Measurements from ENCODE around the gene FKBP1B.

Gene FKBP1B

DNA sequence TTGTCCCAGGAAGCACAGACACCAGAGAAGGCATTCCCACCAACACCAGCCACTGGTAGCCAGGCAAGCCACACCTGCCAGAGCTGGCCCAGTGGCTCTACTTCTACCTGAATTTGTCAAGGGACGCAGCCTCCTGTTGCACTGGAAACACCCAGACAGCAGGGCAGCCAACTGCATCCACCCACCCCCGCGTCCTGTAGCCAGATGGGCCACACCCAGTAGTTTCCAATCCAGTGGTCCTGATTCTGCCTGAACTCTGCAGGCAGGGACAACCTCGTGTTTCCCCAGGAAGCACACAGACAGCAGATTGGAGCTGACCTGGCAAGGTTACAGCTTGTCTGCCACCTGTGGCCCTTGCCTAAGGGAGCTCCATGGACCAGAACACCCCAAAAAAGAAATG lies 55.4 kb downstream of the FKBP1B start:
- Histone ChIP-seq H3K4ac (ENCODE audit: low read length) (no peak overlapping the region), H3K18ac (ENCODE audit: low read length) (no peak overlapping the region), H3K9ac (ENCODE audit: low read depth, low read length, poor library complexity) (no peak overlapping the region), H2AFZ (ENCODE audit: low read length) (no peak overlapping the region), H3K36me3 (replicated peaks in 1 of 2; ENCODE audit: control insufficient read depth in 2 of 2, insufficient read depth in 2 of 2, low read length in 2 of 2) (no peaks in the 10 kb centered on the region), H3K14ac (ENCODE audit: low read length) (no peak overlapping the region), H2BK5ac (ENCODE audit: low read length) (no peak overlapping the region), H3K79me1 (ENCODE audit: low read depth, low read length) (no peaks in the 10 kb centered on the region), H4K8ac (ENCODE audit: low read depth, low read length) (no peak overlapping the region), H2BK15ac (ENCODE audit: low read length) (no peak overlapping the region), H3K27ac (replicated peaks; ENCODE audit: low read length) (no peak overlapping the region), H3K4me2 (ENCODE audit: insufficient read depth, low read length, poor library complexity, severe bottlenecking) (no peak overlapping the region), H3K23ac (ENCODE audit: low read depth, low read length, poor library complexity) (no peak overlapping the region), H3K27me3 (ENCODE audit: control insufficient read depth in 3 of 3, insufficient read depth in 3 of 3, low read depth in 1 of 3, low read length in 3 of 3) (no peaks in the 10 kb centered on the region), H3K4me1 (ENCODE audit: control insufficient read depth in 2 of 2, insufficient read depth in 1 of 2, low read depth in 1 of 2, low read length in 2 of 2) (no peaks in the 10 kb centered on the region), H2BK120ac (ENCODE audit: low read depth, low read length) (no peak overlapping the region), H3K4me3 (ENCODE audit: low read length in 2 of 2) (no peak overlapping the region), H4K91ac (ENCODE audit: low read depth, low read length, poor library complexity) (no peak overlapping the region), H2AK5ac (ENCODE audit: low read depth, low read length) (no peak overlapping the region), H2BK12ac (ENCODE audit: low read length) (no peak overlapping the region), H3K9me3 (replicated peaks in 1 of 2; ENCODE audit: control insufficient read depth in 2 of 2, insufficient read depth in 1 of 2, low read depth in 1 of 2, low read length in 2 of 2) (peaks cover 0 to 6% of the 10 kb centered on the region in 2 donors)
- no CpG with 5 or more reads among the region's 4 CpGs for WGBS, 2 donors (ENCODE audit: extremely low coverage in 2 of 2, insufficient read length in 2 of 2, insufficient replicate concordance in 1 of 2)
- DNase-seq (ENCODE audit: low spot score), result no peak

DNA sequence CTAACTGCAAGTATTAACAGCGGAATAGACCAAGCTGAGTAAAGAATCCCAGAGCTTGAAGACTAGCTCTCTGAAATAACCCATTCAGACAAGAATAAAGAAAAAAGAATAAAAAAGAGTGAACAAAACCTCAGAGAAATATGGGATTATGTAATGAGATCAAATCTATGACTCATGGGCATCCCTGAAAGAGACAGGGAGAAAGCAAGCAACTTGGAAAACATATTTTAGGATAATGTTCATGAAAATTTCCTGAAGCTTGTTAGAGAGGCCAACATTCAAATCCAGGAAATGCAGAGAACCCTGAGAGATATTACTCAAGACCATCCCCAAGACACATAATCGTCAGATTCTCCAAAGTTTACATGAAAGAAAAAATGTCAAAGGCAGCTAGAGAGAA lies 56.3 kb downstream of the FKBP1B start:
- Histone ChIP-seq H3K18ac (ENCODE audit: low read length) (no peak overlapping the region), H3K4me2 (ENCODE audit: insufficient read depth, low read length, poor library complexity, severe bottlenecking) (no peak overlapping the region), H3K36me3 (replicated peaks in 1 of 2; ENCODE audit: control insufficient read depth in 2 of 2, insufficient read depth in 2 of 2, low read length in 2 of 2) (no peaks in the 10 kb centered on the region), H2BK12ac (ENCODE audit: low read length) (no peak overlapping the region), H3K4me3 (ENCODE audit: low read length in 2 of 2) (no peak overlapping the region), H3K9me3 (replicated peaks in 1 of 2; ENCODE audit: control insufficient read depth in 2 of 2, insufficient read depth in 1 of 2, low read depth in 1 of 2, low read length in 2 of 2) (peaks cover 0 to 6% of the 10 kb centered on the region in 2 donors), H3K79me1 (ENCODE audit: low read depth, low read length) (no peaks in the 10 kb centered on the region), H3K9ac (ENCODE audit: low read depth, low read length, poor library complexity) (no peak overlapping the region), H3K23ac (ENCODE audit: low read depth, low read length, poor library complexity) (no peak overlapping the region), H4K8ac (ENCODE audit: low read depth, low read length) (no peak overlapping the region), H2BK120ac (ENCODE audit: low read depth, low read length) (no peak overlapping the region), H2BK15ac (ENCODE audit: low read length) (no peak overlapping the region), H3K14ac (ENCODE audit: low read length) (no peak overlapping the region), H3K27me3 (ENCODE audit: control insufficient read depth in 3 of 3, insufficient read depth in 3 of 3, low read depth in 1 of 3, low read length in 3 of 3) (no peaks in the 10 kb centered on the region), H3K27ac (replicated peaks; ENCODE audit: low read length) (no peak overlapping the region), H3K4me1 (ENCODE audit: control insufficient read depth in 2 of 2, insufficient read depth in 1 of 2, low read depth in 1 of 2, low read length in 2 of 2) (no peaks in the 10 kb centered on the region), H2BK5ac (ENCODE audit: low read length) (no peak overlapping the region), H4K91ac (ENCODE audit: low read depth, low read length, poor library complexity) (no peak overlapping the region), H2AK5ac (ENCODE audit: low read depth, low read length) (no peak overlapping the region), H2AFZ (ENCODE audit: low read length) (no peak overlapping the region), H3K4ac (ENCODE audit: low read length) (no peak overlapping the region)
- WGBS, 2 donors (ENCODE audit: extremely low coverage in 2 of 2, insufficient read length in 2 of 2, insufficient replicate concordance in 1 of 2), result no CpG with 5 or more reads among the region's 2 CpGs
- no peak for DNase-seq (ENCODE audit: low spot score)

DNA sequence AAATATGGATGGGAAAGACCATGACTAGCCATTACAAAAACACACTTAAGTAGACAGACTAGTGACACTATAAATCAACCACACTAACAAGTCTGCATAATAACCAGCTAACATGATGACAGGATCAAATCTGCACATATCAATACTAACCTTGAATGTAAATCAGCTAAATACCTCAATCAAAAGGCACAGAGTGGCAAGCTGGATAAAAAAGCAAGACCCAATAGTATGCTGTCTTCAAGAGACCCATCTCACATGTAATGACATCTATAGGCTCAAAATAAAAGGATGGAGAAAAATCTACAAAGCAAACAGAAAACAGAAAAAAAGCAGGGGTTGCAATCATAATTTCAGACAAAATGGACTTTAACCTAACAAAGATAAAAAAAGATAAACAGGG lies 57.2 kb downstream of the FKBP1B start:
- no peak overlapping the region for H2BK12ac ChIP-seq (ENCODE audit: low read length)

DNA sequence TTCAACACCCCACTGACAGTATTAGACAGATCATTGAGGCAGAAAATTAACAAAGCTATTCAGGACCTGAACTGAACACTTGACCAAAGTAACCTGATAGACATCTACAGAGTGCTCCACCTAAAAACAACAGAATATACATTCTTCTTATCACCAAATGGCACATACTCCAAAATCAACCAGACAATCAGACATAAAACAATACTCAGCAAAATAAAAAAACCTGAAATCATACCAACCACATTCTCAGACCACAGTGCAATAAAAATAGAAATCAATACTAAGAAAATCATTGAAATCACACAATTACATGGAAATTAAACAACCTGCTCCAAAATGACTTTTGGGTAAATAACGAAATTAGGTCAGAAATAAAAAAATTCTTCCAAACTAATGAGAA lies 57.8 kb downstream of the FKBP1B start:
- Histone ChIP-seq H3K27me3 (ENCODE audit: control insufficient read depth in 3 of 3, insufficient read depth in 3 of 3, low read depth in 1 of 3, low read length in 3 of 3) (no peaks in the 10 kb centered on the region), H4K91ac (ENCODE audit: low read depth, low read length, poor library complexity) (no peak overlapping the region), H3K9ac (ENCODE audit: low read depth, low read length, poor library complexity) (no peak overlapping the region), H3K4me3 (ENCODE audit: low read length in 2 of 2) (no peak overlapping the region), H3K36me3 (replicated peaks in 1 of 2; ENCODE audit: control insufficient read depth in 2 of 2, insufficient read depth in 2 of 2, low read length in 2 of 2) (no peaks in the 10 kb centered on the region), H2BK15ac (ENCODE audit: low read length) (no peak overlapping the region), H2AK5ac (ENCODE audit: low read depth, low read length) (no peak overlapping the region), H3K18ac (ENCODE audit: low read length) (no peak overlapping the region), H4K8ac (ENCODE audit: low read depth, low read length) (no peak overlapping the region), H3K79me1 (ENCODE audit: low read depth, low read length) (no peaks in the 10 kb centered on the region), H3K4me1 (ENCODE audit: control insufficient read depth in 2 of 2, insufficient read depth in 1 of 2, low read depth in 1 of 2, low read length in 2 of 2) (no peaks in the 10 kb centered on the region), H3K23ac (ENCODE audit: low read depth, low read length, poor library complexity) (no peak overlapping the region), H2BK12ac (ENCODE audit: low read length) (no peak overlapping the region), H3K27ac (replicated peaks; ENCODE audit: low read length) (no peak overlapping the region), H2AFZ (ENCODE audit: low read length) (no peak overlapping the region), H3K4ac (ENCODE audit: low read length) (no peak overlapping the region), H3K9me3 (replicated peaks in 1 of 2; ENCODE audit: control insufficient read depth in 2 of 2, insufficient read depth in 1 of 2, low read depth in 1 of 2, low read length in 2 of 2) (peaks cover 0 to 6% of the 10 kb centered on the region in 2 donors), H2BK5ac (ENCODE audit: low read length) (no peak overlapping the region), H3K14ac (ENCODE audit: low read length) (no peak overlapping the region), H3K4me2 (ENCODE audit: insufficient read depth, low read length, poor library complexity, severe bottlenecking) (no peak overlapping the region), H2BK120ac (ENCODE audit: low read depth, low read length) (no peak overlapping the region)
- DNase-seq (ENCODE audit: low spot score), result no peak
- WGBS, 2 donors (ENCODE audit: extremely low coverage in 2 of 2, insufficient read length in 2 of 2, insufficient replicate concordance in 1 of 2), result no CpG with 5 or more reads among the region's 1 CpG

More for the DNA sequence above, 57.2 kb downstream of the FKBP1B start:
- H3K9ac ChIP-seq (ENCODE audit: low read depth, low read length, poor library complexity), result no peak overlapping the region
- no peaks in the 10 kb centered on the region for H3K27me3 ChIP-seq (ENCODE audit: control insufficient read depth in 3 of 3, insufficient read depth in 3 of 3, low read depth in 1 of 3, low read length in 3 of 3)
- no peak overlapping the region for H3K23ac ChIP-seq (ENCODE audit: low read depth, low read length, poor library complexity)
- no peak overlapping the region for H2BK15ac ChIP-seq (ENCODE audit: low read length)
- no peaks in the 10 kb centered on the region for H3K79me1 ChIP-seq (ENCODE audit: low read depth, low read length)
- peaks cover 0 to 6% of the 10 kb centered on the region in 2 donors for H3K9me3 ChIP-seq (replicated peaks in 1 of 2; ENCODE audit: control insufficient read depth in 2 of 2, insufficient read depth in 1 of 2, low read depth in 1 of 2, low read length in 2 of 2)
- H3K36me3 ChIP-seq (replicated peaks in 1 of 2; ENCODE audit: control insufficient read depth in 2 of 2, insufficient read depth in 2 of 2, low read length in 2 of 2), result no peaks in the 10 kb centered on the region
- no peak overlapping the region for H3K4me3 ChIP-seq (ENCODE audit: low read length in 2 of 2)
- no peak overlapping the region for H3K14ac ChIP-seq (ENCODE audit: low read length)
- H2AK5ac ChIP-seq (ENCODE audit: low read depth, low read length), result no peak overlapping the region
- H2AFZ ChIP-seq (ENCODE audit: low read length), result no peak overlapping the region
- H3K18ac ChIP-seq (ENCODE audit: low read length), result no peak overlapping the region
- no peak overlapping the region for H3K27ac ChIP-seq (replicated peaks; ENCODE audit: low read length)
- no peak overlapping the region for H2BK5ac ChIP-seq (ENCODE audit: low read length)
- no peak overlapping the region for H3K4me2 ChIP-seq (ENCODE audit: insufficient read depth, low read length, poor library complexity, severe bottlenecking)
- H2BK120ac ChIP-seq (ENCODE audit: low read depth, low read length), result no peak overlapping the region
- H4K8ac ChIP-seq (ENCODE audit: low read depth, low read length), result no peak overlapping the region
- H4K91ac ChIP-seq (ENCODE audit: low read depth, low read length, poor library complexity), result no peak overlapping the region
- H3K4ac ChIP-seq (ENCODE audit: low read length), result no peak overlapping the region
- DNase-seq (ENCODE audit: low spot score), result no peak
- H3K4me1 ChIP-seq (ENCODE audit: control insufficient read depth in 2 of 2, insufficient read depth in 1 of 2, low read depth in 1 of 2, low read length in 2 of 2), result no peaks in the 10 kb centered on the region

Data from neuronal stem cell (in vitro differentiated cells).